ENCODE results near the gene TMEFF2.

The TMEFF2 gene

DNA sequence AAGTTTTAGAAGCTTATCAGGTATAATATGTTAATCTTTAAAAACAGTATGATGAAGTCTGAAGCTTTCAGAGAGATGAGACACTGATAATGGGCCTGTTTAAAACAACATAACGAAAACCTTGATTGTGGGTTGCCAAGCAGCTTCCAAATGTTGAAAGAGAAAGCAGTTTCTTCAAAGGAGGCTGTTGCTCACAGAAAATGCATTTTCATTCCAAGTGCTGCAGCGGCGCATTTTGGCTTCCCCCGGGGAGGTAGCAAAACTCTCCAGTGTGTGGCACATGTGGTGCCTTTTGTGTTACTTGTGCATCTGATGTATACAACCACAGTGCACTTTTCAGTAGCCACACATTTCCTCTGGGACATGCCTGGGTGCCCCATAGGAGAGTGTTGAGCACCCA lies 66.1 kb downstream of the TMEFF2 start:
- H3K4me3 ChIP-seq (ENCODE audit: low read depth, low read length): no peak overlapping the region
- TF ChIP-seq, protein P1, sequence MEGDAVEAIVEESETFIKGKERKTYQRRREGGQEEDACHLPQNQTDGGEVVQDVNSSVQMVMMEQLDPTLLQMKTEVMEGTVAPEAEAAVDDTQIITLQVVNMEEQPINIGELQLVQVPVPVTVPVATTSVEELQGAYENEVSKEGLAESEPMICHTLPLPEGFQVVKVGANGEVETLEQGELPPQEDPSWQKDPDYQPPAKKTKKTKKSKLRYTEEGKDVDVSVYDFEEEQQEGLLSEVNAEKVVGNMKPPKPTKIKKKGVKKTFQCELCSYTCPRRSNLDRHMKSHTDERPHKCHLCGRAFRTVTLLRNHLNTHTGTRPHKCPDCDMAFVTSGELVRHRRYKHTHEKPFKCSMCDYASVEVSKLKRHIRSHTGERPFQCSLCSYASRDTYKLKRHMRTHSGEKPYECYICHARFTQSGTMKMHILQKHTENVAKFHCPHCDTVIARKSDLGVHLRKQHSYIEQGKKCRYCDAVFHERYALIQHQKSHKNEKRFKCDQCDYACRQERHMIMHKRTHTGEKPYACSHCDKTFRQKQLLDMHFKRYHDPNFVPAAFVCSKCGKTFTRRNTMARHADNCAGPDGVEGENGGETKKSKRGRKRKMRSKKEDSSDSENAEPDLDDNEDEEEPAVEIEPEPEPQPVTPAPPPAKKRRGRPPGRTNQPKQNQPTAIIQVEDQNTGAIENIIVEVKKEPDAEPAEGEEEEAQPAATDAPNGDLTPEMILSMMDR (IDR thresholded peaks at IDR 0.05; ENCODE audit: low read depth, low read length): no peak

DNA sequence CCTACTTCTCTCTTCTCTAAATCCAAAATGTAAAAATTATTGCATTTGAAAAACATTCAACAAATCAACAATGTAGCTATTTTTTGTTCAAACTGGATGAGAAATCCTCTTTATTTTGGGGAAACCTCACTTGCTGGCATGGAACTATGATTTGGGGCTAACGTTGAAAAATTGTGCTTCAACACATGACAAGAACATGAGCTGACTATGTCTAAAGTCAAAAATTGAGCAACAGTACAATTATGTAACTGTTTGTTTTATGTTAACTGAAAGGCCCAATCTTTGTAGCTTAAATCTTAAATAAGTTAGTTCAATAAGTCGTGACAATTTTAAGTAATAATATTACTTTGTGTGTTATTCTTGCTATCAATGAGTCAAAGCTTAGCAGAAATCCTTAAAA lies 67.3 kb downstream of the TMEFF2 start:
- TF ChIP-seq, protein P1 (IDR thresholded peaks at IDR 0.05; ENCODE audit: low read depth, low read length): no peak

DNA sequence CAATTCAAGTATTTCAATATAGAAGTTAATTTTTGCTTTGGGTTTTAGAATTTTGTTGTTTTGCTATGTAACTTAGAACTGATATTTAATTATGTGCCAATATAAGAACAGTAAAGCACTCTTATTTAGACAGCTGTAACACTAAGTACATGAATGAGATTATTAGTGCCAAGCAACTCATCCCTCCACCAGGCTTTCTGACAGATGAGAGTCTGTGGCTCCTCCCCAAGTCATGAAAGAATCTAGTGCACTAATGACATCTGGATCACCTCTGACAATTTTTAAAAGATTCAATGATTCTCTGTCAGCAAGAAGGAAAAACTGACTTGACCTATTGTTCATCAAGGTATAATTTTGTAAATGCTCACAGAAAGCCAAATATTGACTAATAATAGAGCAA lies 67.8 kb downstream of the TMEFF2 start:
- H3K4me3 ChIP-seq (ENCODE audit: low read depth, low read length): no peak overlapping the region
- TF ChIP-seq, protein P1 (IDR thresholded peaks at IDR 0.05; ENCODE audit: low read depth, low read length): no peak

More for the DNA sequence above, 67.3 kb downstream of the TMEFF2 start:
- H3K4me3 ChIP-seq (ENCODE audit: low read depth, low read length): no peak overlapping the region

DNA sequence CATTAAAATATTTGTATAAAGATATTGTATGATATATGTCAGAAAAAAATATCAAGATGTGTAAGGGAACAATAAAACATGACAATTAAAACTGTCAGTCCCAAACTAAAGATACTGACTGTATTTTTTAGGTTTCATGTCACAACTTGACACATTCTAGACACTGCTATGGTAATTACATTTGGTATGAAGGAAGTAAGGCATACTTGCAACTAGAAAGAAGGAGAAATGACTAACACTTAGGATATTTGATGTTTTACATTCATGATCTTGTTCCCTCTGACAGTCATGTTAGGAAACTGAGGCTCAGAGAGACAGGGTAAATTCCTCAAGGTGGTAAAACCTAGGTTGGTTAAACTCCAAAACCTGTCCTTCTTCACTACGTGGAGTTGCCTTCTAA lies 68.3 kb downstream of the TMEFF2 start:
- no peak overlapping the region for H3K4me3 ChIP-seq (ENCODE audit: low read depth, low read length)
- TF ChIP-seq, protein P1 (IDR thresholded peaks at IDR 0.05; ENCODE audit: low read depth, low read length): no peak

DNA sequence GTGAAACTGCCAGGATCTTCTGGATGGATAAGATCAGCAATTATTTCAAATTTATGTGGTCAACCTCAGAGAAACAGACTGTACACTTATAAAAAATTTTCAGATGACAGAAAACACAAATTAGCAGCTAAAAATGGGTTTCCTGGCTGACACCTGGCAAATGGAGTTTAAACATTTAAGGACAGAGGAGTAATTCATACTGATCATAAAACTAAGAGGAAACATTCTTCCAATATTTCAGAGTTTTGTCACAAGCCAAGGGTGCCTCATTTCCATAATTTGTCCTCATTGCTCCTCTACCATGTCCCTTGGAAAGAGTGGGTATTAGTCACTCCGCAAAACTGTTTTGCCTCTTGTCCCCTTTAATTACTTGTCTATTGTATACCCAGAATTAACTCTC lies 70.2 kb downstream of the TMEFF2 start:
- H3K4me3 ChIP-seq (ENCODE audit: low read depth, low read length): no peak overlapping the region
- TF ChIP-seq, protein P1 (IDR thresholded peaks at IDR 0.05; ENCODE audit: low read depth, low read length): no peak

DNA sequence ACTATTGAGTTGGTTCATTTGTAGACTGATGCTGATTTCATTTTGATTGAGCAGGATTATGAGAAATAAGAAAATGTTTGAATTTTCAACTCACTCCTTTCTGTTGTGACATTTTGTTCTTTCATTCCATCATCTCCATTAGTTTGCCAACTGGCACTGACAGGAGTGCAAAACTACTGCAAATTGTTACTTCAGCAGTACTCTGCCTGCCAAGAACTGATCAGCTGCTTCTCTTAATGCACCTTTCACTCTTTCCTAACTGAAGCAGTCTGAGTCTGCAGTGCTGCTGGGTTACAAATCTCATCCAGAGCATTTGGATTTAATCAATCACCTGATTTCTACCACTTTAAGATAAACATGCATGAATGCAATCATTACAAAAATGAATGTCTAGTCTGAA lies 70.9 kb downstream of the TMEFF2 start:
- TF ChIP-seq, protein P1 (IDR thresholded peaks at IDR 0.05; ENCODE audit: low read depth, low read length): no peak
- H3K4me3 ChIP-seq (ENCODE audit: low read depth, low read length): no peak overlapping the region

DNA sequence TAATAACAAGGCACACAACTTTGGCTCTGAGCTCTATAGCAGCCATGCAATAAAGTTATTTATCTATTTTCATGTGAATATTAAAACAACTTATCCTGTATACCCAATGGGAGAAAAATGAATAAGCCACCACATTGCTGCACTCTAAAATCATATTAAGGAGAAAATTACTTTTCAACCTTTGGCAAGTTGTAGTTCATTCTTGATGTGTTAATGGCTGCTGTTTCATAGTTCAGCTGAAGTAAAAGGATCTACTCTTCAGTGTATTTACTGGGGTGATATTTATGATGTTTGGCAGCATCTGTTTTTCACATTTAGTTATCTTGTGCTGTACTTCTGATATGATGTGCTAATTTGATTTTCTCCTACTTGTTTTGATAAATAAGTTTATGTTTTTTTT lies 71.8 kb downstream of the TMEFF2 start:
- TF ChIP-seq, protein P1 (IDR thresholded peaks at IDR 0.05; ENCODE audit: low read depth, low read length): no peak
- no peak overlapping the region for H3K4me3 ChIP-seq (ENCODE audit: low read depth, low read length)

Data from WI38 (cell line).